Measurements from ENCODE around the gene MAP4K4.

The MAP4K4 gene

DNA sequence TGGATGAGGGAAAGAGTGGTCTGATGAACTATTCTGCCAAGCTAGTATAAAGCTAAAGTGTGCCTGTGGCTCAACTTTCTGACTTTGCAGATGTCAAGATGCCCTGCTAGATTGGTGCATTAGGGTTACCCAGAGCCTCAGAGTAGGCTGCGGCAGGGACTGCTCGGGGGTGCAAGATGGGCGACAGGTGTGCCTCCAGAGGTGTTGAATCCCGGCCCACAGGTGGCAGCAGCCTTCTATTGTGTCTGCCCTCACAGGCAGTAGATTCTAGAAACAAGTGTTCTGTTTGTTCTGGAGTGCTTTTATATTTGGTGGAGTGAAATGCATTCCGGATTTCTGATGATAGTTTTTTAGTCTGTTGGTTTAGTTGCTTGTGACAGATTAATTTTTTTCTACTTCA, 162.7 kb downstream of the MAP4K4 start:
- H3K4me3 ChIP-seq (ENCODE audit: insufficient read depth, low read length, poor library complexity, severe bottlenecking), result no peak overlapping the region
- H4K20me1 ChIP-seq (ENCODE audit: low read depth, low read length), result 0 out of 2 replicates have a peak, but pooled peaks cover 4% of the 10 kb centered on the region
- TF ChIP-seq CTCF (IDR thresholded peaks at IDR 0.05; ENCODE audit: insufficient read depth, low read length, poor library complexity, severe bottlenecking), result no peak
- no peak for TF ChIP-seq EZH2phosphoT487 (conservative IDR thresholded peaks at IDR 0.05; ENCODE audit: low read length)
- H2AFZ ChIP-seq (ENCODE audit: low read depth, low read length, severe bottlenecking), result no peak overlapping the region
- peaks cover 4% of the 10 kb centered on the region; the same call in 1 of the 2 replicates for H3K79me2 ChIP-seq (ENCODE audit: insufficient read depth, low read length)
- H3K9me2 ChIP-seq (replicated peaks; ENCODE audit: insufficient read depth, low read length), result no peaks in the 10 kb centered on the region
- H3K36me3 ChIP-seq (ENCODE audit: low read length), result peaks cover 70% of the 10 kb centered on the region
- H3K9ac ChIP-seq (ENCODE audit: low read length), result no peak overlapping the region
- H3K9me3 ChIP-seq (ENCODE audit: insufficient read depth, low read length), result no peaks in the 10 kb centered on the region
- no peaks in the 10 kb centered on the region for H3K27me3 ChIP-seq (ENCODE audit: low read length)
- H3K4me2 ChIP-seq (ENCODE audit: low read depth, low read length, poor library complexity, severe bottlenecking), result no peak overlapping the region
- H3K27ac ChIP-seq (ENCODE audit: low read depth, low read length), result no peak overlapping the region
- H3F3A ChIP-seq (ENCODE audit: insufficient read depth), result no peaks in the 10 kb centered on the region

GRCh38 chr2:101860782-101861181, 163.3 kb downstream of the MAP4K4 start:
- H3K79me2 ChIP-seq (ENCODE audit: insufficient read depth, low read length), result peaks cover 4% of the 10 kb centered on the region; the same call in 1 of the 2 replicates
- H3K36me3 ChIP-seq (ENCODE audit: low read length), result peaks cover 71% of the 10 kb centered on the region
- 0 out of 2 replicates have a peak, but pooled peaks cover 4% of the 10 kb centered on the region for H4K20me1 ChIP-seq (ENCODE audit: low read depth, low read length)

GRCh38 chr2:101861382-101861781, 163.9 kb downstream of the MAP4K4 start:
- H3K4me2 ChIP-seq (ENCODE audit: low read depth, low read length, poor library complexity, severe bottlenecking), result no peak overlapping the region
- H3K9me2 ChIP-seq (replicated peaks; ENCODE audit: insufficient read depth, low read length), result no peaks in the 10 kb centered on the region
- no peak overlapping the region for H3K27ac ChIP-seq (ENCODE audit: low read depth, low read length)
- H3F3A ChIP-seq (ENCODE audit: insufficient read depth), result no peaks in the 10 kb centered on the region
- no peaks in the 10 kb centered on the region for H3K9me3 ChIP-seq (ENCODE audit: insufficient read depth, low read length)
- peaks cover 69% of the 10 kb centered on the region for H3K36me3 ChIP-seq (ENCODE audit: low read length)
- H3K27me3 ChIP-seq (ENCODE audit: low read length), result no peaks in the 10 kb centered on the region
- H3K79me2 ChIP-seq (ENCODE audit: insufficient read depth, low read length), result peaks cover 4% of the 10 kb centered on the region; the same call in 1 of the 2 replicates
- no peak overlapping the region for H3K4me3 ChIP-seq (ENCODE audit: insufficient read depth, low read length, poor library complexity, severe bottlenecking)
- H3K9ac ChIP-seq (ENCODE audit: low read length), result no peak overlapping the region
- H4K20me1 ChIP-seq (ENCODE audit: low read depth, low read length), result 0 out of 2 replicates have a peak, but pooled peaks cover 4% of the 10 kb centered on the region
- TF ChIP-seq EZH2phosphoT487 (conservative IDR thresholded peaks at IDR 0.05; ENCODE audit: low read length), result no peak
- TF ChIP-seq CTCF (IDR thresholded peaks at IDR 0.05; ENCODE audit: insufficient read depth, low read length, poor library complexity, severe bottlenecking), result no peak
- H2AFZ ChIP-seq (ENCODE audit: low read depth, low read length, severe bottlenecking), result no peak overlapping the region

More at GRCh38 chr2:101860782-101861181, 163.3 kb downstream of the MAP4K4 start:
- Histone ChIP-seq H3K27ac (ENCODE audit: low read depth, low read length) (no peak overlapping the region), H2AFZ (ENCODE audit: low read depth, low read length, severe bottlenecking) (no peak overlapping the region), H3K9me3 (ENCODE audit: insufficient read depth, low read length) (no peaks in the 10 kb centered on the region), H3K9ac (ENCODE audit: low read length) (no peak overlapping the region), H3K27me3 (ENCODE audit: low read length) (no peaks in the 10 kb centered on the region), H3F3A (ENCODE audit: insufficient read depth) (no peaks in the 10 kb centered on the region), H3K9me2 (replicated peaks; ENCODE audit: insufficient read depth, low read length) (no peaks in the 10 kb centered on the region), H3K4me2 (ENCODE audit: low read depth, low read length, poor library complexity, severe bottlenecking) (no peak overlapping the region), H3K4me3 (ENCODE audit: insufficient read depth, low read length, poor library complexity, severe bottlenecking) (no peak overlapping the region)
- TF ChIP-seq CTCF (IDR thresholded peaks at IDR 0.05; ENCODE audit: insufficient read depth, low read length, poor library complexity, severe bottlenecking) (no peak), EZH2phosphoT487 (conservative IDR thresholded peaks at IDR 0.05; ENCODE audit: low read length) (no peak)
